H1 (cell line): Measurements from ENCODE around the gene GMNN. TPM values are rescaled to one million over a fixed set of nuclear protein-coding genes. Genes with fewer than 3 reads are reported as not detected.

Experiments used
- CTCF ChIA-PET: fragments of 300-600 bp; sonication (Branson Sonifier 250); formaldehyde crosslinking; loops from one replicate; lab custom pipeline; 2021; ENCODE audit not compliant: partially characterized antibody; lab: Charles Lee
- POLR2A ChIA-PET: fragments of 300-600 bp; sonication (Branson Sonifier 250); formaldehyde crosslinking; loops from one replicate; lab custom pipeline; 2021; ENCODE audit warnings: inconsistent platforms; ENCODE audit not compliant: partially characterized antibody; lab: Charles Lee
- DNase-seq, 2 experiments: peaks; one replicate each; pipeline versions ENCODE4 v3.0.0 to v3.0.0-alpha.2; 2010 to 2022; ENCODE audit warnings: low spot score in 2 of 2, low read depth in 1 of 2, mixed read lengths in 1 of 2
- FAIRE-seq: peaks from 2 replicates; lab custom pipeline; 2011; peaks lifted over from hg19 to GRCh38; lab: Jason Lieb, UNC
- H2AFZ ChIP-seq: 2 replicates; pipeline ENCODE4 v1.8.1; 2012; ENCODE audit warnings: low read length, inconsistent platforms
- H2AK5ac ChIP-seq: 2 replicates; pipeline ENCODE4 v1.6.1; 2013; ENCODE audit warnings: low read depth, low read length
- H2BK120ac ChIP-seq: replicated peaks from 2 replicates; pipeline ENCODE3; 2013; ENCODE audit warnings: low read depth, low read length, inconsistent platforms
- H2BK12ac ChIP-seq: 2 replicates; pipeline ENCODE4 v1.6.1; 2013; ENCODE audit warnings: low read depth, low read length
- H2BK15ac ChIP-seq: 2 replicates; pipeline ENCODE4 v1.6.1; 2013; ENCODE audit warnings: low read length
- H2BK20ac ChIP-seq: 2 replicates; pipeline ENCODE4 v1.6.1; 2013; ENCODE audit warnings: low read length
- H2BK5ac ChIP-seq: 2 replicates; pipeline ENCODE4 v1.6.1; 2013; ENCODE audit warnings: low read depth, low read length
- H3K14ac ChIP-seq: 2 replicates; pipeline ENCODE4 v1.6.1; 2013; ENCODE audit warnings: inconsistent platforms; ENCODE audit not compliant: insufficient read length
- H3K18ac ChIP-seq: 2 replicates; pipeline ENCODE4 v1.6.1; 2013; ENCODE audit warnings: low read length; ENCODE audit errors: extremely low read depth
- H3K23ac ChIP-seq: 2 replicates; pipeline ENCODE4 v1.6.1; 2013; ENCODE audit warnings: inconsistent platforms; ENCODE audit not compliant: insufficient read length
- H3K23me2 ChIP-seq: 2 replicates; pipeline ENCODE4 v1.6.1; 2013; ENCODE audit warnings: low read depth, low read length
- H3K27ac ChIP-seq: 2 replicates; pipeline ENCODE4 v1.6.1; 2011; ENCODE audit warnings: low read depth, low read length, inconsistent platforms
- H3K27me3 ChIP-seq, 4 experiments: replicated peaks in 1 of 4; 1 replicate in 1 of 4; 2 replicates in 3 of 4; pipeline versions ENCODE4 v1.6.1 to v1.8.1; 2011 to 2013; ENCODE audit warnings: low read length in 3 of 4, mild to moderate bottlenecking in 3 of 4, inconsistent platforms in 2 of 4, mixed read lengths in 2 of 4, moderate library complexity in 1 of 4; ENCODE audit not compliant: control insufficient read depth in 3 of 4, insufficient read depth in 3 of 4; ENCODE audit errors: extremely low read depth in 1 of 4
- H3K36me3 ChIP-seq, 4 experiments: 2 replicates each; pipeline versions ENCODE4 v1.6.1 to v1.8.1; 2011 to 2013; ENCODE audit warnings: mild to moderate bottlenecking in 4 of 4, low read length in 3 of 4, moderate library complexity in 2 of 4, control low read depth in 1 of 4, inconsistent platforms in 1 of 4; ENCODE audit not compliant: insufficient read depth in 4 of 4, control insufficient read depth in 2 of 4
- H3K4ac ChIP-seq: replicated peaks from 2 replicates; pipeline ENCODE3; 2013; ENCODE audit warnings: low read length, low read depth, mixed read lengths, inconsistent platforms; ENCODE audit not compliant: insufficient read length
- H3K4me1 ChIP-seq, 4 experiments: replicated peaks in 1 of 4; 1 replicate in 1 of 4; 2 replicates in 3 of 4; pipeline versions ENCODE4 v1.6.1 to v1.8.1; 2011 to 2013; ENCODE audit warnings: low read length in 3 of 4, inconsistent platforms in 2 of 4, mixed read lengths in 1 of 4; ENCODE audit not compliant: insufficient read depth in 4 of 4, control insufficient read depth in 3 of 4
- H3K4me2 ChIP-seq, 2 experiments: 2 replicates each; pipeline versions ENCODE4 v1.6.1 to v1.8.1; 2011 to 2013; ENCODE audit warnings: low read depth in 2 of 2, low read length in 2 of 2, control low read depth in 1 of 2, inconsistent platforms in 1 of 2, mild to moderate bottlenecking in 1 of 2; ENCODE audit not compliant: insufficient read depth in 1 of 2
- H3K4me3 ChIP-seq, 4 experiments: fragments of 200-600, 300-600 bp in 1 of 4; sonication (generic), shearing (Covaris generic), sonication (Bioruptor Twin) in 1 of 4; 2 replicates each; pipeline versions ENCODE4 v1.5.1 to v1.8.1; 2011 to 2016; ENCODE audit warnings: low read length in 4 of 4, low read depth in 3 of 4, control low read depth in 2 of 4, inconsistent platforms in 2 of 4, mild to moderate bottlenecking in 2 of 4, mixed read lengths in 1 of 4, moderate library complexity in 1 of 4; ENCODE audit not compliant: insufficient read depth in 2 of 4; ENCODE audit errors: extremely low read depth in 1 of 4
- H3K56ac ChIP-seq: replicated peaks from 2 replicates; pipeline ENCODE3; 2013; ENCODE audit warnings: low read depth, mild to moderate bottlenecking, mixed read lengths, low read length, inconsistent platforms; ENCODE audit not compliant: insufficient read length
- H3K79me1 ChIP-seq: 2 replicates; pipeline ENCODE4 v1.6.1; 2013; ENCODE audit warnings: low read depth, low read length, control low read depth
- H3K79me2 ChIP-seq, 2 experiments: 2 replicates each; pipeline versions ENCODE4 v1.6.1 to v1.8.1; 2012 to 2013; ENCODE audit warnings: low read length in 2 of 2, mild to moderate bottlenecking in 2 of 2, inconsistent platforms in 1 of 2; ENCODE audit not compliant: insufficient read depth in 2 of 2, control insufficient read depth in 1 of 2
- H3K9ac ChIP-seq, 4 experiments: replicated peaks in 1 of 4; 1 replicate in 1 of 4; 2 replicates in 3 of 4; pipeline versions ENCODE4 v1.6.1 to v1.8.1; 2011 to 2013; ENCODE audit warnings: low read depth in 3 of 4, low read length in 3 of 4, control low read depth in 2 of 4, mild to moderate bottlenecking in 2 of 4, moderate library complexity in 2 of 4, inconsistent platforms in 1 of 4; ENCODE audit errors: extremely low read depth in 1 of 4
- H3K9me3 ChIP-seq, 2 experiments: 2 replicates each; pipeline versions ENCODE4 v1.6.1 to v1.8.1; 2012 to 2013; ENCODE audit warnings: mild to moderate bottlenecking in 2 of 2, moderate library complexity in 2 of 2, control low read depth in 1 of 2, inconsistent platforms in 1 of 2, low read depth in 1 of 2, low read length in 1 of 2, mixed read lengths in 1 of 2; ENCODE audit not compliant: insufficient read depth in 2 of 2
- H4K20me1 ChIP-seq, 2 experiments: replicated peaks in 1 of 2; 2 replicates each; pipeline versions ENCODE3 to v1.8.1; 2011 to 2013; ENCODE audit warnings: inconsistent platforms in 2 of 2, low read length in 2 of 2, mild to moderate bottlenecking in 1 of 2; ENCODE audit not compliant: insufficient read depth in 2 of 2, control insufficient read depth in 1 of 2
- H4K5ac ChIP-seq: 2 replicates; pipeline ENCODE4 v1.6.1; 2013; ENCODE audit warnings: low read length, low read depth, mixed read lengths, inconsistent platforms; ENCODE audit not compliant: insufficient read length
- H4K8ac ChIP-seq: 2 replicates; pipeline ENCODE4 v1.8.0; 2013; ENCODE audit warnings: mild to moderate bottlenecking, moderate library complexity, low read length, inconsistent platforms; ENCODE audit not compliant: insufficient read depth; ENCODE audit errors: extremely low read depth
- H4K91ac ChIP-seq: replicated peaks from 2 replicates; pipeline ENCODE3; 2013; ENCODE audit warnings: low read length, mixed read lengths, inconsistent platforms; ENCODE audit not compliant: insufficient read length
- SAP30 ChIP-seq: fragments of 300-600 bp; sonication (generic); IDR thresholded peaks from 2 replicates; pipeline ENCODE4 v1.7.1; 2012; ENCODE audit warnings: low read length, moderate library complexity, mild to moderate bottlenecking, inconsistent platforms; ENCODE audit not compliant: insufficient read depth, insufficient replicate concordance
- TAF7 ChIP-seq: optimal IDR thresholded peaks from 2 replicates; pipeline ENCODE3; 2011; ENCODE audit warnings: low read depth, mild to moderate bottlenecking, inconsistent platforms, low read length, moderate library complexity, borderline replicate concordance
- WGBS, 2 experiments: shearing (Covaris generic) in 1 of 2; methylation state at CpG; one replicate each; pipeline versions ENCODE4 v1.1.6 to v1.1.7; 2013 to 2015; ENCODE audit warnings: low lambda C conversion rate in 2 of 2, mixed read lengths in 2 of 2, inconsistent platforms in 1 of 2, low coverage in 1 of 2, missing lambda C conversion rate in 1 of 2; ENCODE audit not compliant: insufficient replicate concordance in 2 of 2, insufficient coverage in 1 of 2, insufficient read length in 1 of 2; ENCODE audit errors: extremely low coverage in 1 of 2, missing lambda C conversion rate in 1 of 2; 5-methylcytosine and 5-hydroxymethylcytosine counted together
- polyA plus RNA-seq, 7 experiments: library from polyadenylated mRNA; depleted of rRNA in 3 of 7; stranded (reverse) in 5 of 7; unstranded in 2 of 7; fragments of >200 nt in 5 of 7; fragments of 200-250 nt in 2 of 7; gene quantifications; 1 replicate in 5 of 7; 2 replicates in 1 of 7; 4 replicates in 1 of 7; pipeline versions ENCODE4 v1.2.1 to v1.2.3, GENCODE V29; 2011 to 2013; ENCODE audit warnings: missing spikeins in 2 of 7, mixed read lengths in 2 of 7
- total RNA-seq: library from RNA; stranded (reverse); fragmentation: NEBNext Ultra II Directional; extraction: Animal tissue kit (Norgen Biotek cat#: 25700); gene quantifications from 2 replicates; pipeline ENCODE4 v1.2.1, GENCODE V29; 2021
- TF ChIP-seq, protein P1 (sequence below): IDR thresholded peaks from 2 replicates; pipeline ENCODE4 v1.6.1; 2012; ENCODE audit warnings: low read length, inconsistent platforms

Gene GMNN
- total and polyA plus RNA-seq, 2 of the 8 experiments (the other 6 are each of a cell fraction or from before 2014, with no cell fraction given) = 65.9 to 101 TPM

GRCh38 chr6:24807584-24807983 lies 32.8 kb downstream of the GMNN start:
- no peak overlapping the region for H2AK5ac ChIP-seq
- no peaks in the 10 kb centered on the region for H3K27me3 ChIP-seq
- no peak overlapping the region for H2BK20ac ChIP-seq
- WGBS, 2 experiments = 92% methylated on average over 3 of the region's 3 CpGs; no CpG with 5 or more reads in 1 of the 2 experiments
- H3K4me1 ChIP-seq = no peaks in the 10 kb centered on the region
- no peaks in the 10 kb centered on the region for H3K79me2 ChIP-seq
- H2BK12ac ChIP-seq = no peak overlapping the region
- H3K23me2 ChIP-seq = no peaks in the 10 kb centered on the region
- H3K9me3 ChIP-seq = no peaks in the 10 kb centered on the region
- no peak overlapping the region for H2AFZ ChIP-seq
- DNase-seq (no peak), FAIRE-seq (no peak)
- ChIA-PET CTCF (interaction anchor here (0.6 to 1.7 kb wide), 4 partner anchors 11 to 210 kb away, joined by 3 to 7 read pairs (median 4); no protein-coding TSS in a partner anchor), POLR2A (no interaction called here)
- H3K36me3 ChIP-seq = peaks cover 0 to 7% (median 3%) of the 10 kb centered on the region in 4 experiments; a peak in 4 of 8 replicates
- H3K14ac ChIP-seq = no peak overlapping the region
- H3K23ac ChIP-seq = no peak overlapping the region
- H2BK120ac ChIP-seq = no peak overlapping the region
- H3K18ac ChIP-seq = no peak overlapping the region
- H4K91ac ChIP-seq = no peak overlapping the region
- H2BK15ac ChIP-seq = no peak overlapping the region
- no peak overlapping the region for H3K56ac ChIP-seq
- H4K20me1 ChIP-seq = no peaks in the 10 kb centered on the region
- TF ChIP-seq, protein P1, sequence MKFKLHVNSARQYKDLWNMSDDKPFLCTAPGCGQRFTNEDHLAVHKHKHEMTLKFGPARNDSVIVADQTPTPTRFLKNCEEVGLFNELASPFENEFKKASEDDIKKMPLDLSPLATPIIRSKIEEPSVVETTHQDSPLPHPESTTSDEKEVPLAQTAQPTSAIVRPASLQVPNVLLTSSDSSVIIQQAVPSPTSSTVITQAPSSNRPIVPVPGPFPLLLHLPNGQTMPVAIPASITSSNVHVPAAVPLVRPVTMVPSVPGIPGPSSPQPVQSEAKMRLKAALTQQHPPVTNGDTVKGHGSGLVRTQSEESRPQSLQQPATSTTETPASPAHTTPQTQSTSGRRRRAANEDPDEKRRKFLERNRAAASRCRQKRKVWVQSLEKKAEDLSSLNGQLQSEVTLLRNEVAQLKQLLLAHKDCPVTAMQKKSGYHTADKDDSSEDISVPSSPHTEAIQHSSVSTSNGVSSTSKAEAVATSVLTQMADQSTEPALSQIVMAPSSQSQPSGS = no peak
- no peak for TF ChIP-seq TAF7
- TF ChIP-seq SAP30 = no peak
- H3K4me2 ChIP-seq = no peak overlapping the region
- H4K8ac ChIP-seq = no peak overlapping the region
- H4K5ac ChIP-seq = no peak overlapping the region
- no peak overlapping the region for H3K9ac ChIP-seq
- no peak overlapping the region for H3K4me3 ChIP-seq
- H3K4ac ChIP-seq = no peak overlapping the region
- H3K79me1 ChIP-seq = no peaks in the 10 kb centered on the region
- no peak overlapping the region for H2BK5ac ChIP-seq
- H3K27ac ChIP-seq = no peak overlapping the region
